ENCODE results near the gene SHC3.

GRCh38 chr9:89225036-89225435 lies 46.4 kb upstream of the SHC3 start:
- no peak for TF ChIP-seq CTCF (IDR thresholded peaks at IDR 0.05)
- TF ChIP-seq POLR2A (IDR thresholded peaks at IDR 0.05), result no peak
